BE2C (cell line): ENCODE results near the gene CNP.
"Not testable (repeated sequence)": the region's sequence is repeated elsewhere in the genome, so short reads cannot be mapped to it uniquely, and the experiment has no call there.

ENCODE experiments used
- DNase-seq: peaks from one replicate; pipeline ENCODE4 v3.0.0-alpha.2; 2020
- H3K27me3 ChIP-seq: fragments of 250-450 bp; sonication (Bioruptor Pico); 2 replicates; pipeline ENCODE4 v1.5.1; 2020; ENCODE audit warnings: mild to moderate bottlenecking
- H3K36me3 ChIP-seq: fragments of 250-450 bp; sonication (Bioruptor Pico); 2 replicates; pipeline ENCODE4 v1.5.1; 2020; ENCODE audit warnings: mild to moderate bottlenecking
- H3K4me1 ChIP-seq: fragments of 250-450 bp; sonication (Bioruptor Pico); 2 replicates; pipeline ENCODE4 v1.5.1; 2020
- H3K4me3 ChIP-seq: 2 replicates; pipeline ENCODE4 v1.5.1; 2011; ENCODE audit warnings: low read depth, low read length
- H3K9me3 ChIP-seq: fragments of 250-450 bp; sonication (Bioruptor Pico); 2 replicates; pipeline ENCODE4 v1.5.1; 2020
- TF ChIP-seq, protein P1 (sequence below): IDR thresholded peaks from 2 replicates; pipeline ENCODE4 v1.5.1; 2012; ENCODE audit warnings: mild to moderate bottlenecking, low read depth, low read length

CNP gene

GRCh38 chr17:42002792-42003301, 36.3 kb downstream of the CNP start:
- Histone ChIP-seq H3K36me3 (peaks cover 50% of the 10 kb centered on the region), H3K4me1 (no peaks in the 10 kb centered on the region), H3K4me3 (no peak overlapping the region), H3K9me3 (no peaks in the 10 kb centered on the region), H3K27me3 (no peaks in the 10 kb centered on the region)
- no peak for DNase-seq
- TF ChIP-seq, protein P1, sequence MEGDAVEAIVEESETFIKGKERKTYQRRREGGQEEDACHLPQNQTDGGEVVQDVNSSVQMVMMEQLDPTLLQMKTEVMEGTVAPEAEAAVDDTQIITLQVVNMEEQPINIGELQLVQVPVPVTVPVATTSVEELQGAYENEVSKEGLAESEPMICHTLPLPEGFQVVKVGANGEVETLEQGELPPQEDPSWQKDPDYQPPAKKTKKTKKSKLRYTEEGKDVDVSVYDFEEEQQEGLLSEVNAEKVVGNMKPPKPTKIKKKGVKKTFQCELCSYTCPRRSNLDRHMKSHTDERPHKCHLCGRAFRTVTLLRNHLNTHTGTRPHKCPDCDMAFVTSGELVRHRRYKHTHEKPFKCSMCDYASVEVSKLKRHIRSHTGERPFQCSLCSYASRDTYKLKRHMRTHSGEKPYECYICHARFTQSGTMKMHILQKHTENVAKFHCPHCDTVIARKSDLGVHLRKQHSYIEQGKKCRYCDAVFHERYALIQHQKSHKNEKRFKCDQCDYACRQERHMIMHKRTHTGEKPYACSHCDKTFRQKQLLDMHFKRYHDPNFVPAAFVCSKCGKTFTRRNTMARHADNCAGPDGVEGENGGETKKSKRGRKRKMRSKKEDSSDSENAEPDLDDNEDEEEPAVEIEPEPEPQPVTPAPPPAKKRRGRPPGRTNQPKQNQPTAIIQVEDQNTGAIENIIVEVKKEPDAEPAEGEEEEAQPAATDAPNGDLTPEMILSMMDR = no peak

GRCh38 chr17:42005166-42005565, 38.6 kb downstream of the CNP start:
- no peaks in the 10 kb centered on the region for H3K9me3 ChIP-seq
- H3K27me3 ChIP-seq = no peaks in the 10 kb centered on the region
- no peak for DNase-seq
- peaks cover 44% of the 10 kb centered on the region for H3K36me3 ChIP-seq
- no peak overlapping the region for H3K4me3 ChIP-seq
- H3K4me1 ChIP-seq = no peaks in the 10 kb centered on the region
- TF ChIP-seq, protein P1 = no peak

DNA sequence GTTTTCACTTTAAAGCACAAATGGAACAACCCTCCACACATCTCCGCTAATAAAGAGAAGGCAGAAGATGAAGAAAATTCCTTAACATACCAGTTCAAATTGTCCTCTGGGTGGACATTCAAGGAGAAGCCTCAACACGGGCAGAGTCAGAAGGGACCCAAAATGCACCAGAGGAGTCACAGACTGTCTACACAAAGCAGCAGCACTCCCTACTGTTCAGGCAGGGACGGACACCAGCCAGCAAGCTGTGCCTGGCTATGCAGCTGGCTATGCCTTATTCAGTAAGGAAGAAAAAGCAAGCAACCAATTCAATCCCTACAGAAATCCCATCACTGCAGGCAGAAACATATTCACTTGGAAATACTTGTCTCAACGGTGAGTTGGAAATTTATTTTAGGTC, 42.6 kb downstream of the CNP start:
- no peaks in the 10 kb centered on the region for H3K9me3 ChIP-seq
- no peak overlapping the region for H3K4me3 ChIP-seq
- no peaks in the 10 kb centered on the region for H3K4me1 ChIP-seq
- H3K27me3 ChIP-seq = no peaks in the 10 kb centered on the region
- peaks cover 10% of the 10 kb centered on the region for H3K36me3 ChIP-seq
- no peak for DNase-seq
- TF ChIP-seq, protein P1 = no peak; the same call in 1 of the 2 replicates

- peaks cover 15% of the 10 kb centered on the region for H3K36me3 ChIP-seq
- H3K27me3 ChIP-seq, DNase-seq, H3K4me1 ChIP-seq, H3K9me3 ChIP-seq, H3K4me3 ChIP-seq: not testable (repeated sequence)
Observed at GRCh38 chr17:42010266-42010680, 43.7 kb downstream of the CNP start.

DNA sequence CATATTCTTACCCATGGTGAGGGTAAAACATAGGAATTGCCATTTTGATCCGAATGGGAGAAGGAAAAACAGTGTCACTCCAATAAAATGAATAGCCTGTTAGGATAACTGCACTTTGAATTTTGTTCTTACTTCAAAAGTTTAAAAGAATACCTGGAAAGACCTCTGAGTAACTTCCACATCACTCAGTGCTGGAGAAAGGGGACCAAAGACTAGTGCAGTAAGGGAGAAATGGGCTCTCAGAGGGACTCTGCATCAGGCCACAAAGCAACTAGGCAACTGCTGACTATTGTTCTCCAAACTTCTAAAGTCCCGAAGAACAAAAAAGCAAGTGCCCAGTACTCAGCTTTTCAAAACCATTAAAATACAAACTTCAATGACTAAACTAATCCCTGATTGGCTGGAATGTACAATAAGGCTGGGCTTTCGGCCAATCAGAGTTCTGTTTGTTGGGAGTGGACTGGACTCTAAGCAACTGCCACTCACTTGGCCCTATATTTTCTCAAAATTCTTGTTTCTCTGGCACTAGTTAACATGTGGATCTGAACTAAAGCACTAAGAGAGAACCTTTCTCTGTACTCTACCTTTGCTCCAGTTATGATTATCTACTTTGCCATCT, 44.4 kb downstream of the CNP start:
- no peaks in the 10 kb centered on the region for H3K4me1 ChIP-seq
- H3K27me3 ChIP-seq = no peaks in the 10 kb centered on the region
- DNase-seq = peak; percentile 36
- TF ChIP-seq, protein P1 = no peak
- H3K36me3 ChIP-seq = peaks cover 15% of the 10 kb centered on the region
- H3K4me3 ChIP-seq = no peak overlapping the region
- no peaks in the 10 kb centered on the region for H3K9me3 ChIP-seq

GRCh38 chr17:42012363-42012762, 45.8 kb downstream of the CNP start:
- not testable (repeated sequence) for H3K4me1 ChIP-seq, DNase-seq, H3K9me3 ChIP-seq, H3K4me3 ChIP-seq, H3K27me3 ChIP-seq
- peaks cover 15% of the 10 kb centered on the region for H3K36me3 ChIP-seq

DNA sequence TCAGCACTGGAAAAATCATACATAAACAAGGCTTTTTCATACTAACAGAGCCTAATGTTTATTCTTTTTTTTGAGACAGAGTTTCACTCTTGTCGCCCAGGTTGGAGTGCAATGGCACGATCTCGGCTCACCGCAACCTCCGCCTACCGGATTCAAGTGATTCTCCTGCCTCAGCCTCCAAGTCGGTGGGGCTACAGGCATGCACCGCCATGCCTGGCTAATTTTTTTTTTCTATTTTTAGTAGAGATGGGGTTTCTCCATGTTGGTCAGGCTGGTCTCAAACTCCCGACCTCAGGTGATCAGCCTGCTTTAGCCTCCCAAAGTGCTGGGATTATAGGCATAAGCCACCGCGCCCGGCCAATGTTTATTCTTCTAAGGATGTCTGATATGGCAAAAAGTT, 47.1 kb downstream of the CNP start:
- H3K4me1 ChIP-seq, H3K9me3 ChIP-seq, H3K27me3 ChIP-seq, H3K4me3 ChIP-seq, DNase-seq: not testable (repeated sequence)
- H3K36me3 ChIP-seq = peaks cover 14% of the 10 kb centered on the region
